IMR-90 (cell line): ENCODE results near the gene ACIN1. TPM values are rescaled to one million over a fixed set of nuclear protein-coding genes. Genes with fewer than 3 reads are reported as not detected.

Source experiments
- polyA plus RNA-seq, 3 experiments: library from polyadenylated mRNA; depleted of rRNA; stranded (reverse); fragments of >200 nt; gene quantifications; 2 replicates each; pipeline ENCODE4 v1.2.3, GENCODE V29; 2012; ENCODE audit warnings: low replicate concordance in 1 of 3
- total RNA-seq: library from RNA; depleted of rRNA; stranded (reverse); fragments of >200 nt; gene quantifications from 2 replicates; pipeline ENCODE4 v1.2.3, GENCODE V29; 2012; rRNA removed

The ACIN1 gene
- total and polyA plus RNA-seq, 2 of the 4 experiments (the other 2 are of a cell fraction), result 73.8 to 185 TPM

Other genes with a start within 250 kb of the ACIN1 start
- gene LRP10, start 223.4 kb downstream of the ACIN1 start, total RNA-seq, result 19.4 and 25.1 TPM in 2 replicates
- 118 and 121 TPM in 2 replicates for gene LRP10, start 223.4 kb downstream of the ACIN1 start, polyA plus RNA-seq (2012; rRNA removed)
- under 0.01 TPM in 2 replicates for gene REM2, start 211.9 kb downstream of the ACIN1 start, total RNA-seq
- 0.07 TPM in 1 of 2 replicates, not detected in the other for gene REM2, start 211.9 kb downstream of the ACIN1 start, polyA plus RNA-seq (2012; rRNA removed)
- 375 and 830 TPM in 2 replicates for gene RBM23, start 176.0 kb downstream of the ACIN1 start, total RNA-seq
- gene RBM23, start 176.0 kb downstream of the ACIN1 start, polyA plus RNA-seq (2012; rRNA removed), result 43.4 and 44.7 TPM in 2 replicates
- gene PRMT5, start 165.8 kb downstream of the ACIN1 start, total RNA-seq, result 92.2 and 99.3 TPM in 2 replicates
- 136 and 152 TPM in 2 replicates for gene PRMT5, start 165.8 kb downstream of the ACIN1 start, polyA plus RNA-seq (2012; rRNA removed)
- gene HAUS4, start 138.0 kb downstream of the ACIN1 start, total RNA-seq, result 19.2 and 24.2 TPM in 2 replicates
- 13.5 and 16.9 TPM in 2 replicates for gene HAUS4, start 138.0 kb downstream of the ACIN1 start, polyA plus RNA-seq (2012; rRNA removed)
- gene AJUBA, start 112.6 kb downstream of the ACIN1 start, total RNA-seq, result 57.2 and 67.6 TPM in 2 replicates
- 46.3 and 46.4 TPM in 2 replicates for gene AJUBA, start 112.6 kb downstream of the ACIN1 start, polyA plus RNA-seq (2012; rRNA removed)
- gene C14orf93, start 85.0 kb downstream of the ACIN1 start, total RNA-seq, result 4.7 and 5.7 TPM in 2 replicates
- 4.7 and 5.4 TPM in 2 replicates for gene C14orf93, start 85.0 kb downstream of the ACIN1 start, polyA plus RNA-seq (2012; rRNA removed)
- 268 and 310 TPM in 2 replicates for gene PSMB5, start 60.2 kb downstream of the ACIN1 start, total RNA-seq
- 321 and 335 TPM in 2 replicates for gene PSMB5, start 60.2 kb downstream of the ACIN1 start, polyA plus RNA-seq (2012; rRNA removed)
- gene PSMB11, start 52.9 kb downstream of the ACIN1 start, total RNA-seq, result not detected in 2 replicates
- gene PSMB11, start 52.9 kb downstream of the ACIN1 start, polyA plus RNA-seq (2012; rRNA removed), result not detected in 2 replicates
- 3.6 and 3.9 TPM in 2 replicates for gene CDH24, start 37.6 kb downstream of the ACIN1 start, total RNA-seq
- 24.4 and 30.0 TPM in 2 replicates for gene CDH24, start 37.6 kb downstream of the ACIN1 start, polyA plus RNA-seq (2012; rRNA removed)
- 61.9 and 83.7 TPM in 2 replicates for gene C14orf119, start 369 bp upstream of the ACIN1 start, total RNA-seq
- gene C14orf119, start 369 bp upstream of the ACIN1 start, polyA plus RNA-seq (2012; rRNA removed), result 74.0 and 86.3 TPM in 2 replicates
- 0.28 and 0.36 TPM in 2 replicates for gene CIROP, start 9.9 kb upstream of the ACIN1 start, total RNA-seq
- 0.31 and 0.37 TPM in 2 replicates for gene CIROP, start 9.9 kb upstream of the ACIN1 start, polyA plus RNA-seq (2012; rRNA removed)
- not detected in 2 replicates for gene CEBPE, start 24.1 kb upstream of the ACIN1 start, total RNA-seq
- 0.05 TPM in 1 of 2 replicates, not detected in the other for gene CEBPE, start 24.1 kb upstream of the ACIN1 start, polyA plus RNA-seq (2012; rRNA removed)
- gene SLC7A8, start 88.5 kb upstream of the ACIN1 start, total RNA-seq, result not detected in 2 replicates
- gene SLC7A8, start 88.5 kb upstream of the ACIN1 start, polyA plus RNA-seq (2012; rRNA removed), result 0.31 and 0.33 TPM in 2 replicates
- gene RNF212B, start 142.8 kb upstream of the ACIN1 start, total RNA-seq, result not detected in 2 replicates
- not detected in 2 replicates for gene RNF212B, start 142.8 kb upstream of the ACIN1 start, polyA plus RNA-seq (2012; rRNA removed)
- 5.8 and 7.7 TPM in 2 replicates for gene HOMEZ, start 191.0 kb upstream of the ACIN1 start, total RNA-seq
- gene HOMEZ, start 191.0 kb upstream of the ACIN1 start, polyA plus RNA-seq (2012; rRNA removed), result 9.7 and 10.3 TPM in 2 replicates
- gene PPP1R3E, start 207.7 kb upstream of the ACIN1 start, total RNA-seq, result 1.1 and 1.3 TPM in 2 replicates
- gene PPP1R3E, start 207.7 kb upstream of the ACIN1 start, polyA plus RNA-seq (2012; rRNA removed), result 2.5 and 3.5 TPM in 2 replicates
- gene BCL2L2, start 211.7 kb upstream of the ACIN1 start, total RNA-seq, result 14.5 and 16.9 TPM in 2 replicates
- 30.6 and 40.9 TPM in 2 replicates for gene BCL2L2, start 211.7 kb upstream of the ACIN1 start, polyA plus RNA-seq (2012; rRNA removed)
- gene PABPN1, start 226.3 kb upstream of the ACIN1 start, total RNA-seq, result 74.4 and 104 TPM in 2 replicates
- 192 and 211 TPM in 2 replicates for gene PABPN1, start 226.3 kb upstream of the ACIN1 start, polyA plus RNA-seq (2012; rRNA removed)